Heart right ventricle (tissue), 16 donors: ENCODE results near the gene CLIC3. TPM values are rescaled to one million over a fixed set of nuclear protein-coding genes. Genes with fewer than 3 reads are reported as not detected.

Experiments
- ATAC-seq, 8 donors: fragments of 200-7000 bp; cut with Tn5 transposase; one replicate each; pipeline ENCODE4 v1.9.1; 2020; ENCODE audit warnings: mild to moderate bottlenecking in 8 of 8, moderate library complexity in 8 of 8, moderate number of reproducible peaks in 1 of 8
- DNase-seq, 2 donors: peaks; one replicate each; pipeline ENCODE4 v3.0.0-alpha.2; 2020
- H3K27ac ChIP-seq, 10 donors: fragments of 200-600 bp; sonication (generic) in 2 of 10; one replicate each; pipeline versions ENCODE4 v1.5.0 to v1.8.0; 2020 to 2022; ENCODE audit warnings: mild to moderate bottlenecking in 3 of 10
- H3K27me3 ChIP-seq, 7 donors: fragments of 200-600 bp; one replicate each; pipeline ENCODE4 v1.8.0; 2021 to 2022; ENCODE audit warnings: mild to moderate bottlenecking in 2 of 7
- H3K36me3 ChIP-seq, 9 donors: fragments of 200-600 bp; sonication (generic) in 1 of 9; one replicate each; pipeline versions ENCODE4 v1.5.0 to v1.8.0; 2020 to 2022; ENCODE audit warnings: mild to moderate bottlenecking in 2 of 9
- H3K4me1 ChIP-seq, 9 donors: fragments of 200-600 bp; sonication (generic) in 1 of 9; one replicate each; pipeline versions ENCODE4 v1.5.0 to v1.8.0; 2020 to 2022; ENCODE audit warnings: mild to moderate bottlenecking in 4 of 9
- H3K4me3 ChIP-seq, 10 donors: fragments of 200-600 bp; sonication (generic) in 2 of 10; one replicate each; pipeline versions ENCODE4 v1.5.0 to v1.8.0; 2020 to 2022; ENCODE audit warnings: mild to moderate bottlenecking in 7 of 10, moderate library complexity in 2 of 10
- H3K9me3 ChIP-seq, 11 donors: fragments of 200-600 bp in 10 of 11; sonication (generic) in 2 of 11; one replicate each; pipeline versions ENCODE4 v1.5.0 to v1.8.0; 2013 to 2022; ENCODE audit warnings: mild to moderate bottlenecking in 2 of 11, control low read depth in 1 of 11, moderate library complexity in 1 of 11
- WGBS, 2 donors: extraction: QIAGEN DNeasy Blood & Tissue Kit; methylation state at CpG; one replicate each; pipeline ENCODE4 v1.1.7; 2013; ENCODE audit warnings: inconsistent platforms in 1 of 2; 5-methylcytosine and 5-hydroxymethylcytosine counted together
- intact Hi-C, 10 donors: fragments of 100-400 bp; cut with DNase I; formaldehyde crosslinking; loops; one replicate each; pipeline versions ENCODE4 v1.11.1 to v1.14.2; 2022
- polyA plus RNA-seq, 2 donors: library from polyadenylated mRNA; stranded (reverse); fragments of 200-250 nt; gene quantifications; one replicate each; pipeline ENCODE4 v1.2.3, GENCODE V29; 2013
- total RNA-seq, 10 donors: library from RNA; stranded (reverse); fragmentation: NEBNext Ultra II Directional in 3 of 10; extraction: Animal tissue kit (Norgen Biotek cat#: 25700) in 3 of 10; gene quantifications; one replicate each; pipeline versions ENCODE4 v1.2.1 to v1.2.4, GENCODE V29; 2021 to 2023
- TF ChIP-seq, protein P1 (sequence below), 9 donors: fragments of 200-600 bp; sonication (generic) in 2 of 9; IDR thresholded peaks; one replicate each; pipeline versions ENCODE4 v1.5.0 to v1.8.0; 2021 to 2022; ENCODE audit warnings: antibody characterized with exemption in 9 of 9, mild to moderate bottlenecking in 5 of 9, moderate library complexity in 1 of 9
- donor health status: Arrhythmogenic right ventricular cardiomyopathy.
- donor health status: ischemic (EF 13 %, LVEDD 7.1; RV severe dilation, severe dysfunction).
- donor health status: healthy with polysubstance abuse.
- donor health status: DM: no; HTN: yes; CAD: no.
- donor health status: DM: no; HTN: no; CAD: no.
- donor health status: ischemic (EF 25% LVEDD 6.9; RV normal size, moderate dysfunction).
- donor health status: ischemic (EF 25% LVEDD 5.7; RV mildly dilated, moderate dysfunction).
- donor health status: healthy.
- donor health status: DM: yes; HTN: yes; CAD: no.
- donor health status: Ischemic cardiomyopathy.
- donor health status: ischemic (EF 35%, LVEDD 5.7; RV mildly dilated, moderate dysfunction).
- donor health status: nonischemic (EF 11% LVEDD 7.7; RV severe dilation, severe dysfunction).
- donor health status: DM: yes; HTN: yes; CAD: no.
- donor health status: PGD.
- donor health status: ischemic (EF 29% LVEDD 5.4; RV normal size, mild dysfunction).
- donor health status: nonischemic (EF 23%, LVEDD 6.1; RV moderate dilation, normal function).

CLIC3 gene
- total and polyA plus RNA-seq, 12 donors: 0.46 to 21.4 (median 3.2) TPM

- Histone ChIP-seq H3K27ac (no peak overlapping the region), H3K4me3 (no peak overlapping the region), H3K9me3 (no peaks in the 10 kb centered on the region), H3K4me1 (peaks cover 5 to 58% (median 35%) of the 10 kb centered on the region in 9 donors), H3K27me3 (peaks cover 0 to 38% (median 15%) of the 10 kb centered on the region in 7 donors), H3K36me3 (no peaks in the 10 kb centered on the region)
- TF ChIP-seq, protein P1, sequence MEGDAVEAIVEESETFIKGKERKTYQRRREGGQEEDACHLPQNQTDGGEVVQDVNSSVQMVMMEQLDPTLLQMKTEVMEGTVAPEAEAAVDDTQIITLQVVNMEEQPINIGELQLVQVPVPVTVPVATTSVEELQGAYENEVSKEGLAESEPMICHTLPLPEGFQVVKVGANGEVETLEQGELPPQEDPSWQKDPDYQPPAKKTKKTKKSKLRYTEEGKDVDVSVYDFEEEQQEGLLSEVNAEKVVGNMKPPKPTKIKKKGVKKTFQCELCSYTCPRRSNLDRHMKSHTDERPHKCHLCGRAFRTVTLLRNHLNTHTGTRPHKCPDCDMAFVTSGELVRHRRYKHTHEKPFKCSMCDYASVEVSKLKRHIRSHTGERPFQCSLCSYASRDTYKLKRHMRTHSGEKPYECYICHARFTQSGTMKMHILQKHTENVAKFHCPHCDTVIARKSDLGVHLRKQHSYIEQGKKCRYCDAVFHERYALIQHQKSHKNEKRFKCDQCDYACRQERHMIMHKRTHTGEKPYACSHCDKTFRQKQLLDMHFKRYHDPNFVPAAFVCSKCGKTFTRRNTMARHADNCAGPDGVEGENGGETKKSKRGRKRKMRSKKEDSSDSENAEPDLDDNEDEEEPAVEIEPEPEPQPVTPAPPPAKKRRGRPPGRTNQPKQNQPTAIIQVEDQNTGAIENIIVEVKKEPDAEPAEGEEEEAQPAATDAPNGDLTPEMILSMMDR (IDR thresholded peaks at IDR 0.05): no peak
- no peak for ATAC-seq
- peak in 1 of 2 donors; percentile 21 for DNase-seq
- 63 to 69% methylated on average over 22 to 29 of the region's 29 CpGs for WGBS, 2 donors
- intact Hi-C loops: loop anchor here in 1 of 10 donors (5.0 kb wide), 1 partner anchor 37 kb away; the partner anchor contains the start of gene C8G
These were observed 11.8 kb downstream of the CLIC3 start for GRCh38 chr9:136984464-136985026.

GRCh38 chr9:136983656-136984314 lies 12.6 kb downstream of the CLIC3 start:
- intact Hi-C loops: loop anchor here in 1 of 10 donors (5.0 kb wide), 1 partner anchor 36 kb away; the partner anchor contains the start of gene C8G
- Histone ChIP-seq H3K9me3 (no peaks in the 10 kb centered on the region), H3K36me3 (no peaks in the 10 kb centered on the region), H3K4me3 (no peak overlapping the region), H3K27me3 (peaks cover 0 to 38% (median 15%) of the 10 kb centered on the region in 7 donors), H3K4me1 (peaks cover 5 to 66% (median 40%) of the 10 kb centered on the region in 9 donors), H3K27ac (peak overlapping the region in 6 of 10 donors; percentile 83 to 93 (median 89))
- DNase-seq (peak in 1 of 2 donors; percentile 8), ATAC-seq (no peak)
- TF ChIP-seq, protein P1 (IDR thresholded peaks at IDR 0.05): no peak
- 76 to 80% methylated on average over 11 of the region's 11 CpGs for WGBS, 2 donors

GRCh38 chr9:136983167-136983566 lies 13.2 kb downstream of the CLIC3 start:
- peak overlapping the region in 8 of 10 donors; percentile 82 to 93 (median 89) for H3K27ac ChIP-seq

More at GRCh38 chr9:136983167-136983566, 13.2 kb downstream of the CLIC3 start:
- no peak for ATAC-seq
- intact Hi-C loops: loop anchor here in 1 of 10 donors (5.0 kb wide), 1 partner anchor 36 kb away; the partner anchor contains the start of gene C8G
- no peak overlapping the region for H3K4me3 ChIP-seq
- H3K27me3 ChIP-seq: peaks cover 0 to 38% (median 15%) of the 10 kb centered on the region in 7 donors
- WGBS, 2 donors: 82 to 83% methylated on average over 9 of the region's 9 CpGs
- peaks cover 5 to 68% (median 40%) of the 10 kb centered on the region in 9 donors for H3K4me1 ChIP-seq
- H3K9me3 ChIP-seq: no peaks in the 10 kb centered on the region
- no peaks in the 10 kb centered on the region for H3K36me3 ChIP-seq
- DNase-seq: no peak
- TF ChIP-seq, protein P1 (IDR thresholded peaks at IDR 0.05): no peak
